AG04449 (cell line): Measurements from ENCODE around the gene SECISBP2L.

Experiments
- CTCF ChIA-PET: fragments of 350-600 bp; formaldehyde crosslinking; extraction: SDS; loops from one replicate; lab custom pipeline; 2021; ENCODE audit warnings: antibody characterized with exemption; lab: Yijun Ruan, JAX
- POLR2A ChIA-PET: fragments of 400-600, 350-600 bp; formaldehyde crosslinking; extraction: SDS; loops from one replicate; lab custom pipeline; 2020; ENCODE audit warnings: antibody characterized with exemption, inconsistent platforms; lab: Yijun Ruan, JAX
- DNase-seq: peaks from one replicate; pipeline ENCODE4 v3.0.0-alpha.2; 2010; ENCODE audit warnings: low read depth, low spot score
- H3K4me3 ChIP-seq: 2 replicates; pipeline ENCODE4 v1.5.1; 2011; ENCODE audit warnings: low read depth, mild to moderate bottlenecking, control low read depth, low read length
- TF ChIP-seq, protein P1 (sequence below): IDR thresholded peaks from one replicate; pipeline ENCODE4 v1.5.1; 2011; ENCODE audit warnings: mild to moderate bottlenecking, moderate library complexity, low read length, control low read depth, inconsistent platforms; ENCODE audit not compliant: insufficient read depth; ENCODE audit errors: missing control alignments

The SECISBP2L gene

DNA sequence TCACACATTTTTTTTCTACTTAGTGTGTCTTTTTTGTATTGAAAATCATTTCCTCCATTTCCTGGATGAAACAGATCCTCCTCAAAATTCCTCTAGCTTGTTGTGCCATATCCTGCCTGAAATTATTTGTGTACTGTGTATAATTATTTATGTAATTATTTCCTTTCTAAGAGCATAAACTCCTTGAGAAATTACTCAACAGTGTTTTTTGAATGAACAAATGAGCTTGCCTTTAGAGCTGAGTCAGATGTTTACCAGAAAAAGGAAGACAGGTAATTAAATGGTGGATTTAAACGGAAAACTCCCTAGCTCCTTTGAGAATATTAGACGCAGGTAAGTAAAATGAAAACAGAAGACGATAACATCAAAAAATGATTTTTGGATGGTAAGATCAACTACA is 13.2 kb upstream of the SECISBP2L start:
- no peak overlapping the region for H3K4me3 ChIP-seq
- CTCF ChIA-PET, result interaction anchor here (0.9 to 2.5 kb wide), 5 partner anchors 10 to 197 kb away, joined by 3 to 10 read pairs (median 5); partner anchors contain the start of gene SECISBP2L
- no peak for DNase-seq
- TF ChIP-seq, protein P1, sequence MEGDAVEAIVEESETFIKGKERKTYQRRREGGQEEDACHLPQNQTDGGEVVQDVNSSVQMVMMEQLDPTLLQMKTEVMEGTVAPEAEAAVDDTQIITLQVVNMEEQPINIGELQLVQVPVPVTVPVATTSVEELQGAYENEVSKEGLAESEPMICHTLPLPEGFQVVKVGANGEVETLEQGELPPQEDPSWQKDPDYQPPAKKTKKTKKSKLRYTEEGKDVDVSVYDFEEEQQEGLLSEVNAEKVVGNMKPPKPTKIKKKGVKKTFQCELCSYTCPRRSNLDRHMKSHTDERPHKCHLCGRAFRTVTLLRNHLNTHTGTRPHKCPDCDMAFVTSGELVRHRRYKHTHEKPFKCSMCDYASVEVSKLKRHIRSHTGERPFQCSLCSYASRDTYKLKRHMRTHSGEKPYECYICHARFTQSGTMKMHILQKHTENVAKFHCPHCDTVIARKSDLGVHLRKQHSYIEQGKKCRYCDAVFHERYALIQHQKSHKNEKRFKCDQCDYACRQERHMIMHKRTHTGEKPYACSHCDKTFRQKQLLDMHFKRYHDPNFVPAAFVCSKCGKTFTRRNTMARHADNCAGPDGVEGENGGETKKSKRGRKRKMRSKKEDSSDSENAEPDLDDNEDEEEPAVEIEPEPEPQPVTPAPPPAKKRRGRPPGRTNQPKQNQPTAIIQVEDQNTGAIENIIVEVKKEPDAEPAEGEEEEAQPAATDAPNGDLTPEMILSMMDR, result no peak
- POLR2A ChIA-PET, result no interaction called here

DNA sequence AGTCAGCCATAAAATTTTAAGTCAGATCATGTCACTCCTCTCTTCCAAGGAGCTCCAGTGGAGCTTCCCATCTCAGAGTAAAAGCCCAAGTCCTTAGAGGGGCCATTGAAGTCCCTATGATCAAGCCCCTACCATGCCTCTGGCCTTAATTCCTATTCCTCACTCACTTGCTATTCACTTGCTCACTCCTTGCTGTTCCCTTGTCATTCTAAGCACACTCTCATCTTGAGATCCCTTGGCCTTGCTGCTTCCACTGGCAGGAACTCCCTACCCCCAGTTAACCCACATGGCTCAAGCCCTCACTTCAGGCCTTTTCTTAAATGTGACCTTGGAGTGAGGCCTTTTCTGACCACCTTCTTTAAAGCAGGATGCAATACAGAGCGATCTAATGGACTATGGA is 12.3 kb upstream of the SECISBP2L start:
- CTCF ChIA-PET, result interaction anchor here (1.3 to 2.5 kb wide), 3 partner anchors 9 to 197 kb away, joined by 4 to 10 read pairs (median 7); partner anchors contain the start of gene SECISBP2L
- DNase-seq, result no peak
- POLR2A ChIA-PET, result no interaction called here
- no peak overlapping the region for H3K4me3 ChIP-seq
- TF ChIP-seq, protein P1, result no peak

DNA sequence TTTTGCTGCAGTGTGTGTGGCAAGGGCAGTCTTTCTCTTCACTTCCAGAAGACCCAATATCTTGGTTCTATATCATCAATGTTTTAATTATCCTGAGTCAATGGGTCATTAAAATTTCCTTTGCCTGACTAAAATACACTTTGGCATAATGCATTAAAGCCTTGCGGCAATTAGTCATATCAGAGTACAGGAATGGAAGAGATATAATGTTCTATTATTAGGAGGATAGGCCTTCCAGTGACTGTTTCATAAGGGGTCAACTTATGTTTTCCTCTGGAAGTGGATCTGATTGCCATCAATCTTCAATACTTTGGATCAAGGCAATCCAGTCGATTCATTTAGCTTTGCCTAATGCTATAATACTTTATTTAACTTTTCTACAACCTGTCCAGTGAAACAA is 9.4 kb upstream of the SECISBP2L start:
- H3K4me3 ChIP-seq, result no peak overlapping the region
- DNase-seq, result no peak
- TF ChIP-seq, protein P1, result no peak
- ChIA-PET POLR2A (no interaction called here), CTCF (interaction anchor here (1.9 kb wide), 1 partner anchor 194 kb away, joined by 4 read pairs; no protein-coding TSS in a partner anchor)

DNA sequence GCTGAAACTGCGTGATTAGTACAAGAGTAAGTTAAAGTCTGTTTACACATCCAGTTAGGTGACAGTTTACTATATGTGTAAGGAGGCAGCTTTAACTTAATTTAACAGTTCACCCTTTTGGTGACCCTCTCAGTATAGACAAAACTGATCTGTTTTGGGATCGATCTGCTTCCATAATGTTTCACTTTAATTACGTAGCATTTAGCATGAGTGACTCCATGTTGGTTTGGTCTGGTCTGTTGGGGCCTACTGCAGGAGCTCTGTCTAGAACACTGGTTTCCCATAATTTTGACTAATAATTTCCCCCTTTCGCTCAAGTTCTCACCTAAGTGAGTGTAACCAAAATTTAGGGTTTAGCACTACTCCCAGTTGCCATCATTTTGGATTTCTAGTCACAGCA is 6.4 kb upstream of the SECISBP2L start:
- TF ChIP-seq, protein P1, result no peak
- no peak for DNase-seq
- ChIA-PET POLR2A (no interaction called here), CTCF (no interaction called here)
- H3K4me3 ChIP-seq, result no peak overlapping the region

DNA sequence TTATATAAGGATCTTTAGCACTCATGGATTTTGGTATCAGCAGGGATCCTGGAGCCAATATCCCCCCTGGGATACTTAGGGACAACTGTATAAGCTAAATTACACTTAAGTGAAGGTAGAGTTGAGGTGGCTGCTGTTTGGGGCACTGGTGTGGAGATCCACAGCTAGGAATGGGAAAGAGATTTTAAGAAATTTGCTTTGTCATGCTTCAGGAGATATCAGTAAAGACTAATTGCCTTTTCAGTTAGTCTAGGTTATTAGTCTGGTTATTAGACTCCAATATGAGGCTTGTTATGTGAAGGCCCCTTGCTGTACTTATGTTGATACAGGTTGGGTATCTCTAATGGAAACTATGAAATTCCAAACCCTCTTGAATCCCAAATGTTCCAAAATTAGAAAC is 1.2 kb upstream of the SECISBP2L start:
- ChIA-PET CTCF (interaction anchor here (1.1 to 3.1 kb wide), 6 partner anchors 10 to 98 kb away, joined by 3 to 10 read pairs (median 4); no protein-coding TSS in a partner anchor), POLR2A (interaction anchor here (0.7 to 1.5 kb wide), 2 partner anchors 54 to 55 kb away, joined by 3 read pairs; no protein-coding TSS in a partner anchor)
- no peak for DNase-seq
- no peak overlapping the region for H3K4me3 ChIP-seq
- TF ChIP-seq, protein P1, result no peak

DNA sequence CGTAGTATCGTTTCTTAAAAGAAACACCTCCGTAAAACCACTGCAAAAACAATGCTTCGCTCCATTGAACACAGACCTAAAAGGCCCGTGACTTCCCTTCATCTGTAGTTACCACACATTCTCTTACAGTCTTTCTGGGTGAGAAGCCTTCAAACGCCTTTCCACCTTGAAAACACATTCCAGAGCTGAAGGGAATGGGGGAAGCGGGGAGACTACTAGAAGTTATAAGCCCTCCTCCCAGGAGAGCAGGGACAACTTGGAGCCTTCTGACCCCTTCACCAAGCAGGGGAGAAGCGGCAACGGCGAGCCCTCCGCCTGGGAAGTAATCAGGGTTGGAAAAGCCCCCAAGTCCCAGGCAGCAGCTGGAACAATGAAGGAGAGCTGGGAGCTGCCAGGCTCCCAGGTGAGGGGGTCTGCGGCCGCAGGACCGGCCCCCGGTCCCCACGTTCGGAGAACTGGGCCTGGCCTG is 461 bp downstream of the SECISBP2L start:
- DNase-seq, result no peak
- peak overlapping the region; percentile 83 for H3K4me3 ChIP-seq
- ChIA-PET POLR2A (interaction anchor here (1.1 to 1.5 kb wide), 3 partner anchors 15 to 110 kb away, joined by 3 read pairs; no protein-coding TSS in a partner anchor), CTCF (interaction anchor here (1.0 to 3.1 kb wide), 5 partner anchors 12 to 186 kb away, joined by 3 to 10 read pairs (median 4); no protein-coding TSS in a partner anchor)
- TF ChIP-seq, protein P1, result no peak
